Stimulated activated memory B cell treated with anti-CD40 and anti-IgM and Interleukin-4, amounts not matched to agents 10 μg/mL and 1 μg/mL and 100 μg/mL, for 72 hours (primary cell): ENCODE data around the gene RNF115.
"Not testable (repeated sequence)": the region's sequence is repeated elsewhere in the genome, so short reads cannot be mapped to it uniquely, and the experiment has no call there.

Experiments
- ATAC-seq: fragments of 150-1000 bp; cut with Tn5 transposase; 2 replicates; pipeline ENCODE4 v1.10.0; 2021
- H3K27ac Mint-ChIP-seq: one replicate; pipeline ENCODE4 v1.8.0; 2022; ENCODE audit warnings: mild to moderate bottlenecking, mixed read lengths
- H3K27me3 Mint-ChIP-seq: one replicate; pipeline ENCODE4 v1.8.0; 2022; ENCODE audit warnings: mixed read lengths
- H3K36me3 Mint-ChIP-seq: one replicate; pipeline ENCODE4 v1.8.0; 2022; ENCODE audit warnings: mixed read lengths
- H3K4me1 Mint-ChIP-seq: one replicate; pipeline ENCODE4 v1.8.0; 2022; ENCODE audit warnings: mixed read lengths
- H3K4me3 Mint-ChIP-seq: one replicate; pipeline ENCODE4 v1.8.0; 2022; ENCODE audit warnings: mild to moderate bottlenecking, moderate library complexity, mixed read lengths
- H3K9me3 Mint-ChIP-seq: one replicate; pipeline ENCODE4 v1.8.0; 2022; ENCODE audit warnings: mixed read lengths

RNF115 gene

DNA sequence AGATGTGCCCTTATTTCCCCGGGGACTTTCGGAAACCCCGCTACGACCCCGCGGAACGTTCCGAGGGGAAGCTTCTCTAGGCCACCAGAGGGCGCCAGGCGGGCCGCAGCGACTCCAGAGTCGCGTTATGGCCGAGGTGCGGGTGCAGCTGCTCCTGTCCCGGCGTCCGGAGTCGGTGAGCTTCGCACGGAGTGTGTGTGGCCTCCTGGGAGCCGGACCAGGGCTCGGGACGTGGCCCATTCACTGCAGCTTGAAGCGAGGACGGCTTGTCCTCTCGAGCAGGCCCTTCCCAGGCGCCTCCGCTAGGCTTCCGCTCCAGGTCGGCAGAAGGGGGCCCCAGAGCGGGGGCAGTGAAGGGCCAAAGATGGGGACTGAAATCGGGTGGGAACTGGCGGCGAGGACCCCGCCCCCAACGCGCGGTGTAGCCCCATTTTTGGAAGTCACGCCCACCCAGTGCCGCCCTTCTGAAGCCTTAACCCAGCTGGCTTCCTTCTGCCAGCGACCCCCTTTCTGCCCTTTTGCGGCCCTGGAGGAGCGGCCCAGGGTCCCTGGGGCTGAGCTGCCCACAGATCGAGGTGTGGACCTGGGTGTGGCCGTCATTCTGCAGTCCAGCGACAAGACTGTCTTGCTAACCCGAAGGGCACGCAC lies 21.7 kb upstream of the RNF115 start, which contains the start of gene NUDT17:
TSS of gene NUDT17 (plus strand) at position 117 of the 648 bp plus-strand sequence. CDS start at position 128, 11 bp downstream.
- Mint-ChIP-seq H3K27ac (no peak within 1 kb of the TSS), H3K4me3 (no peak within 1 kb of the TSS), H3K27me3 (no peaks in the 10 kb centered on the region), H3K9me3 (no peaks in the 10 kb centered on the region), H3K36me3 (peaks cover 29% of the 10 kb centered on the region), H3K4me1 (peaks cover 9% of the 10 kb centered on the region)
- ATAC-seq, result peak; percentile 86

DNA sequence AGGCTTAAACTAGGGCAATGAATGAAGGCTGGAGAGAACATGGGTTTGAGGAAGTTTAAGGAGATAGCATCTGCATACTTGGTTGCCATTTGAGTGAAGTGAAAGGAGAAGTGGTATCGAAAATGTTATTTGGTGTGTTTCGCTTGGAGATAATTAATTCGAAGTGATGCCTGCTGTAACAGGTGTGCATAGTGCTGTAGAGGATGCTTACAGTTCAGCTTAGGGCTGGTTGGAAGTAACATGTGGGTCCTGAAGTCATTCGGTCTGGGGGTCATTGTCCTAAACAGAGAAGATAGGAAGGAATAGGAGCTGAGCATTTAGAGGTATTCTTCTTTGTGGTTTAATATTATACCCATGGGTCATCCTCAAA lies 21.2 kb upstream of the RNF115 start:
- H3K9me3 Mint-ChIP-seq, result no peaks in the 10 kb centered on the region
- no peak overlapping the region for H3K27ac Mint-ChIP-seq
- peaks cover 9% of the 10 kb centered on the region for H3K4me1 Mint-ChIP-seq
- no peaks in the 10 kb centered on the region for H3K27me3 Mint-ChIP-seq
- H3K36me3 Mint-ChIP-seq, result peaks cover 25% of the 10 kb centered on the region
- H3K4me3 Mint-ChIP-seq, result no peak overlapping the region
- ATAC-seq, result peak; percentile 95

DNA sequence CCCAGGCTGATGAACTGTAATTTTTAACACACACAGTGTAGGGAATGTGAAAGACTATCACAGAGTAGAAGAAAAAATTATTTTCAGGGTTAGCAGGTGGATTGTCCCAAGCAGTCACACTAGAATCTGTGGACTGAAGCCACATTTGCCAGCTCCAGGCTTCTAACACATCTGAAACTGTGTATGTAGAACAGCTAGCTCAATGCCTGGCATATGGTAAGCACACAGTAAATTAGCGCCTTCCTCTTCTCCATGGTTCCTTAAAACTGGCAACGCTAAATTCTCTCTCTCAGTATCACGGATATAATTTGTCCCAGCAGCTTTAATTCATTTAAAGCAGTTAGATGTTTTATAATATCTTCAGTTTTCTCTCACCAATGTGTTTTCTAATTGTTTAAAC lies 19.1 kb upstream of the RNF115 start:
- no peaks in the 10 kb centered on the region for H3K9me3 Mint-ChIP-seq
- ATAC-seq, result no peak
- H3K27ac Mint-ChIP-seq, result no peak overlapping the region
- no peaks in the 10 kb centered on the region for H3K27me3 Mint-ChIP-seq
- no peak overlapping the region for H3K4me3 Mint-ChIP-seq
- H3K4me1 Mint-ChIP-seq, result peaks cover 9% of the 10 kb centered on the region
- peaks cover 23% of the 10 kb centered on the region for H3K36me3 Mint-ChIP-seq

DNA sequence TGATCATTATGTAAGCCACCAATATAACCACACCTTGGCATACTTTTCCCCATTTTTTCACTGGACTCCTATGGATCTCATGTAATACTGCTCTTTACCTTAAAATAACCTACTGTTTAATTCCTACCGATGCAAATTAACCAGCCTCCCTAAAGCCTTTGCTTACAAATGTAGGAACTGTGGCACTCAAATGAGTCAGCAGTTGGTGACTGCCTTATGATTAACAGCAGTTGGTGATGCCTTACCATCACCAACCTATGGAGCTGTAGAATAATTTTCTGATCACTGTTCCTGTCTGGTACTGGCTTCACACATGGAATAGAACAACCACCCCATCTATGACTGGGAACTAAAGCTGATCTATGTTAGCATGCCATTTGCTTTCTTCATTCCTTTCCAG lies 13.8 kb upstream of the RNF115 start:
- Mint-ChIP-seq H3K27ac (no peak overlapping the region), H3K9me3 (no peaks in the 10 kb centered on the region)

DNA sequence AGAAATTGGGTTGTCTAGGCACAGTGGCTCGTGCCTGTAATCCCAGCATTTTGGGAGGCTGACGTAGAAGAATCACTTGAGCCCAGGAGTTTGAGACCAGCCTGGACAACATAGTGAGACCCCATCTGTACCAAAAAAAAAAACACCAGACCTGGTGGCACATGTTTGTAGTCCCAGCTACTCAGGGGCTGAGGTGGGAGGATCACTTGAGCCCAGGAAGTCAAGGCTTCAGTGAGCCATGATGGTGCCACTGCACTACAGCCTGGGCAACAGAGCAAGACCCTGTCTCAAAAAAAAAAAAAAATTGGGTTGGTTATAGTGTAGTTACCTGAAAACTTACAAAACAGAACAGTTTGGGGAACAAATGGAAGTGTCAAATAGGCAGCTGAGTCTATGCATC lies 6.9 kb upstream of the RNF115 start:
- ATAC-seq, H3K9me3 Mint-ChIP-seq, H3K4me3 Mint-ChIP-seq, H3K27ac Mint-ChIP-seq, H3K27me3 Mint-ChIP-seq: not testable (repeated sequence)
- H3K4me1 Mint-ChIP-seq, result peaks cover 11% of the 10 kb centered on the region
- peaks cover 72% of the 10 kb centered on the region for H3K36me3 Mint-ChIP-seq

More for the DNA sequence above, 13.8 kb upstream of the RNF115 start:
- Mint-ChIP-seq H3K4me3 (no peak overlapping the region), H3K27me3 (no peaks in the 10 kb centered on the region), H3K36me3 (peaks cover 47% of the 10 kb centered on the region), H3K4me1 (no peaks in the 10 kb centered on the region)
- no peak for ATAC-seq

DNA sequence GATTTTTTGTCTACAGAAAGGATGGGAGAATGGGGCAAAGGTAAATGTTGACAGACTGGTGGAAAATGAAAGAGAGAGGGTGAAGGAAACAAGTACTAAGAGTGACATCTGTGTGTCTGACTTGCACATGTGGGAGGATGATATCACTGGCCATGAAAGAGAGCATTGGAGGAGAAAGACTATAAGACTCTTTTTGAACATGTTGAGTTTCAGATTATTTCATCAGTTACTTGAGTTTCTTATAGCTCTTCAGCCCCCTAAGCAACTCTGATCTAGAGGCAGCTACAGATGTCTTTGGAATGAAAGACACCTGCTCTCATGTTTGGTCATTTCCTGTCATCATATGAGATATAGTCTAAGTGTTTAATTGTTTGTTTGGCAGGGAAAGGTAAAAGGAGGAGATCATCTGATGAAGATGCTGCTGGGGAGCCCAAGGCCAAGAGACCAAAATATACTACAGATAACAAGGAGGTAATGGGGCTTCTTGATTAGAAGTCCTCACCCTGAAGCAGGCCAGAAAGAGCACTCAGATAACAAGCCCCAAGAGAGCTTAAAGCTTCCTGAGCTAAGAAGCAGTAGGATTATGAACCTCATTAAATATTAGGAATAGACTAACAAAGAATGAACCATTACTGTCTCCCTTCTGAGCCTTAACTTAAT lies 4.6 kb upstream of the RNF115 start:
- Mint-ChIP-seq H3K9me3 (no peaks in the 10 kb centered on the region), H3K36me3 (peaks cover 71% of the 10 kb centered on the region), H3K27ac (peak overlapping the region; percentile 1), H3K4me3 (no peak overlapping the region), H3K27me3 (no peaks in the 10 kb centered on the region), H3K4me1 (peaks cover 13% of the 10 kb centered on the region)
- no peak for ATAC-seq

DNA sequence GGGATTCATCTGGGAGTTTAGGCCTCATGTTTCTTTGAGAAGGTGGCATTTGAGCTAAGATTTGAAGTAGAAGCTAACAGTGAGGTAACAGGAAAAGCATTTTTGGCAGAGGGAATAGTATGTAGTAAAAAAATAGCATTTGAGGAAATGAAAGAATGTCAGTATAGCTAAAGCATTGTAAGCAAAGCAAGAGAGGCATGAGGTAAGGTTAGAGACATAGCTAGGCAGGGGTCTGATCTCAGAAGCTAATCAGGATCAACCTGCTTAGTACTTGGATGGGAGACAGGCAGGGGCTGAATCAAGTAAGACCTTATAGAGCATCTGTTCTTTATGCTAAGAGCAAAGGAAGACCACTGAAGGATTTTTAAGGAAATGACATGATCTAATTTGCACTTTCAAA lies 4.1 kb upstream of the RNF115 start:
- Mint-ChIP-seq H3K4me1 (peaks cover 13% of the 10 kb centered on the region), H3K27ac (peak overlapping the region; percentile 1), H3K36me3 (peaks cover 66% of the 10 kb centered on the region), H3K9me3 (no peaks in the 10 kb centered on the region), H3K27me3 (no peaks in the 10 kb centered on the region), H3K4me3 (no peak overlapping the region)
- ATAC-seq, result no peak

DNA sequence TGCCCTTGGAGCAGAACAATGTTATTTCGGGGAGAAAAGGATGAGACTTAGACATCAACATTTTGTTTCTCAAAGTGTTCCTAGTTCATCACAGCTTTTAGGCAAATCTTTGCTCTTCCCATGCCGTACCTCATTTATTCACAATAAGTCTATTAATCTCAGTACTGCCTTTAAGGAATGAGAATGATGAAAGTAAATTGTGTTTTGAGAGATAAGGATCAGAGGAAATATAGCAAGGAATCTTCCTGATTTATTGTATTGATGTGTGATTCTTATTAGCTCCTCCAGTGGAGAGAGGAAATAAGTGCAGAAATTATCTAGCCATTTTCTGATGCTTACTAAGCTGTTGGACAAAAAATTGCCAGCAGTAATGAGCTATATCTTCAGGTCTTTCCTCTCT lies 2.1 kb upstream of the RNF115 start:
- Mint-ChIP-seq H3K4me1 (peaks cover 13% of the 10 kb centered on the region), H3K4me3 (no peak overlapping the region), H3K9me3 (no peaks in the 10 kb centered on the region), H3K36me3 (peaks cover 49% of the 10 kb centered on the region), H3K27ac (no peak overlapping the region), H3K27me3 (no peaks in the 10 kb centered on the region)
- no peak for ATAC-seq

DNA sequence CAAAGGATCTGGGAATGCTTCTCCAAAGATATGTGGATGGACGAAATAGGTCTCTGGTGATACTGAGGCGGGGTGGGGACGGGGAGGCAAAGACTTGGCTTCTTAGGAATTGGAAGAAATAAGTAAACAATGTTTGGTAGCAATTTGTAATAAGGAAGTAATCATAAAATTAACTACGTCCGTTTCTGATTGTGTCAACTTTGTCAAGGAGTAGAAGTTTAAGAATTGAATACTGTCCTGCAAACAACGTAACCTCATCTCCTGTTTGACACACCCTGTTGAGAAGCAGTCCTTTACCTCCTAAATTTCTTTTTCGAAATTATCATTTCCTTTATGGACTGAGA lies 576 bp upstream of the RNF115 start:
- ATAC-seq, result no peak
- H3K4me3 Mint-ChIP-seq, result peak overlapping the region; percentile 99
- no peaks in the 10 kb centered on the region for H3K9me3 Mint-ChIP-seq
- peak overlapping the region; percentile 97 for H3K27ac Mint-ChIP-seq
- H3K4me1 Mint-ChIP-seq, result peaks cover 13% of the 10 kb centered on the region
- H3K36me3 Mint-ChIP-seq, result peaks cover 35% of the 10 kb centered on the region
- no peaks in the 10 kb centered on the region for H3K27me3 Mint-ChIP-seq

DNA sequence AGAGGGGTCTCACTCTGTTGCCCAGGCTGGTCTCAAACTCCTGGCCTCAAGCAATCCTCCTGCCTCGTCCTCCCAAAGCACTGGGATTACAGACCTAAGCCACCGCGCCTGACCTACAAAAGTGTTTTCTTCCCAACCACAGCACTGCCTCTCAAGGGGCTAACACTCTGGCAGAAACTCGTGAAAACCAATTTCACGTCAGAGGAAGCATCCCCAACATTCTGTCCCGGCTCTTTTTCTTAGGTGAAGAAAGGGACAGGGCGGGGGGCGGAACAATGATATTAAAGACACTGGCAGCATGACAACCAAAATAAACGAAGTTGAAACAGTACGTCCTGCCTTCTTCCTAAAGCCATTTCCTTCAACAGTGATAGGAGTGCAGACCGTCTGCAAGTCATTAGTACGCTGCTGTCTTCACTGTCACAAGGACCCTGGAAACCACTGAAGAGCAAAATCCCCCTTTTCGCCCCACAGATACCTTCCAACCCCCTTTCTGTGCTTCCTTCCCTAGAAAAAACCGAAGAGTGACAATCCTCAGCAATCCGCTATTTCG lies 1.0 kb downstream of the RNF115 start:
- not testable (repeated sequence) for H3K4me1 Mint-ChIP-seq, H3K9me3 Mint-ChIP-seq, H3K27me3 Mint-ChIP-seq, H3K4me3 Mint-ChIP-seq, ATAC-seq
- H3K27ac Mint-ChIP-seq, result peak overlapping the region; percentile 97
- peaks cover 19% of the 10 kb centered on the region for H3K36me3 Mint-ChIP-seq

DNA sequence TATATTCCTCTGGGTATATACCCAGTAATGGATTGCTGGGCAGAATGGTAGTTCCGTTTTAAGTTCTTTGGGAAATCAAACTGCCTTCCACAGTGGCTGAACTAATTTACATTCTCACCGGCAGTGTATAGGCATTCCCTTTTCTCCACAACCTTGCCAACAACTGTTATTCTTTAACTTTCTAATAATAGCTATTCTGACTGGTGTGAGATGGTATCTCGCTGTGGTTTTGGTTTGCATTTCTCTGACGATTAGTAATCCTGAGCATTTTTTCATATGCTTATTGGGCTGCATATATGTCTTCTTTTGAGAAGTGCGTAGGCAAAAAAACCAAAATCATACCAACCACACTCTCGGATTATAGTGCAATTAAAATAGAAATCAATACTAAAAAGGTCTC lies 5.8 kb downstream of the RNF115 start:
- not testable (repeated sequence) for H3K4me3 Mint-ChIP-seq, H3K4me1 Mint-ChIP-seq

DNA sequence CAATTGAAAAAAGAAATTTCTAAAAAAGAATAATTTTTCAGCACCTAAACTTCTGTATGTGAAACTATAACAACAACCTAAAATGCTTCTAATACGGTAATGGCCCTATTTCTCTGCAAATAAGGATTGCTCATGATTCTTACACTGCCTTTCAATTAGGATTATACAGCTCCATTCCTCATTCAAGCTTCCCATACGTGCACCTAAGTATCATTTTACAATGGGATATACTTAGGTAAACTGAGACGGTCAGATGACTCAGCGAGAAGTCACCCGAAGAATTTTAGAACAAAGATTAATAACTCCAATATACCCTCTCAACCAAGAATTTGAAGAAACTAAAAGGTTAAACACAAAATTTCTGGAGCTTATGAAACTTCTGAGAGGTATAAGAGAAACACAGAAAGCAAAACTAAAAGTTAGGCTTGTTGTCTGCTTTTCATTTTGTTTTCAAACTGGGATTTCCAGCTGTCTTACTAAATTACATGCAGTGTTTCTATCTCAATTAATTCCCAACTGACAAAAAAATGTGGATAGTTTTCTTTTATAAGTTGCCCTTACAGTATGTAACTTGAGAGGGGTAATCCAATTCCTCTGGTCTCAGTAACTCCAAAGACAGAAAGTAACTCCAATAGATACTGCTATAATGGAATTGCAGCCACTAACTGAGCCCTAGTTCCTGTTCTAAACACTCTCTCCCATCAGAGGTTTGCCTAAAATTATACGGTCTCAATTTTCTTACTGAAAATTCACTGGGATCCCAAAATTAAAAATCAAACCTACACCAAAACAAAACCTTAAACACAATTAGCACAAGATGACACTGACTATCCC lies 10.7 kb downstream of the RNF115 start:
- not testable (repeated sequence) for H3K9me3 Mint-ChIP-seq, H3K4me3 Mint-ChIP-seq, ATAC-seq, H3K27ac Mint-ChIP-seq, H3K36me3 Mint-ChIP-seq, H3K4me1 Mint-ChIP-seq, H3K27me3 Mint-ChIP-seq

More for the DNA sequence above, 5.8 kb downstream of the RNF115 start:
- not testable (repeated sequence) for H3K9me3 Mint-ChIP-seq, H3K36me3 Mint-ChIP-seq, ATAC-seq, H3K27ac Mint-ChIP-seq, H3K27me3 Mint-ChIP-seq

DNA sequence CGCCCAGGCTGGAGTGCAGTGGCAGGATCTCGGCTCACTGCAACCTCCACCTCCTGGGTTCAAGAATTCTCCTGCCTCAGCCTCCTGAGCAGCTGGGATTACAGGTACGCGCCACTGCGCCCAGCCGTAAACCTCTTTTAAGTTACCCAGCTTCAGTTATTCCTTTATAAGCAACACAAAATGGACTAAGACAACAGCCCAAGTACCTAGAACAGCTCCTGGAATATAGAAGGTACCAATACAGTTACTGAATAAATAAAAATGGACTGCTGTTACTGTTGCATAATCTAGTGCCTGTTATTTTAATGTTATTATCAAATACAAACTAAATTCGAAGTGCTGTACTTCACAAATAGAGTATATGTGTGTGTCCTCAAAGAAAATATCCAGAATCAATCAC lies 17.1 kb downstream of the RNF115 start:
- Mint-ChIP-seq H3K4me1 (peaks cover 30% of the 10 kb centered on the region), H3K27ac (no peak overlapping the region), H3K36me3 (peaks cover 9% of the 10 kb centered on the region), H3K4me3 (no peak overlapping the region), H3K27me3 (no peaks in the 10 kb centered on the region), H3K9me3 (no peaks in the 10 kb centered on the region)
- ATAC-seq, result no peak

DNA sequence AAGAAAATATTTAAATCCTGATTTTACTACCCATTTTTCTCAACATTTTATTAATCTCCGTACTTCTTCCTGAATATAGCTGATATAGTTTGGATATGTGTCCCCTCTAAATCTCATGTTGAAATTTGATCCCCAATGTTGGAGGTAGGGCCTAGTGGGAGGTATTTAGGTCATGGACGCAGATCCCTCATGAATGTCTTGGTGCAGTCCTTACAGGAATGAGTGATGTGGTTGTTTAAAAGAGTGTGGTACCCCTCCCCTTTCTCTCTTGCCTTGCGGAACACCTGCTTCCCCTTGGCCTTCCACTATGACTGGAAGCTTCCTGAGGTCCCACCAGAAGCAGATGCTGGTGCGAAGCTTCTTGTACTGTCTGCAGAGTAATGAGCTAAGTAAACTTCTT lies 17.5 kb downstream of the RNF115 start:
- Mint-ChIP-seq H3K36me3 (peaks cover 13% of the 10 kb centered on the region), H3K9me3 (no peaks in the 10 kb centered on the region)

DNA sequence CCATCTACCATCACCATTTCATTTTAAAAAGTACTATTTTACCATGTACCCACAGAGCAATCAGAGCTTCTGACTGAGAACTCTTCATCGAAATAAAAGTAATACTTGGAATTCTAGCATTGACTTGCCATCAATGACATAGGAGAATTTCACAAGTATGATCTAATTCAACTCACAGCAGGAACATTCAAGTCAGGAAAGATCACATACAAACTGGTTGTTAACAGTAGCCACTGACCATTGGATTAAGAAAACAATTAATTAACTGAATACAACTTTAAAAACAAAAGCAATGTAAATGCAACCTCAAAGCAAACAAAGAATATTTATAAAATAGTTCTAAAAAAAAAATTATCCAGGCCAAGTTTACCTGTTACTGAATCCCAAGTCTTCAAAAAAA lies 18.8 kb downstream of the RNF115 start:
- Mint-ChIP-seq H3K4me1 (peaks cover 41% of the 10 kb centered on the region), H3K4me3 (no peak overlapping the region), H3K9me3 (no peaks in the 10 kb centered on the region), H3K27ac (no peak overlapping the region), H3K27me3 (no peaks in the 10 kb centered on the region), H3K36me3 (peaks cover 22% of the 10 kb centered on the region)
- no peak for ATAC-seq

More for the DNA sequence above, 17.5 kb downstream of the RNF115 start:
- no peak for ATAC-seq
- Mint-ChIP-seq H3K4me3 (no peak overlapping the region), H3K4me1 (peaks cover 34% of the 10 kb centered on the region), H3K27me3 (no peaks in the 10 kb centered on the region), H3K27ac (no peak overlapping the region)
